Measurements from ENCODE around the gene EVC.

- TF ChIP-seq POLR2A (IDR thresholded peaks at IDR 0.05) (no peak), CTCF (IDR thresholded peaks at IDR 0.05) (no peak)
Observed at GRCh38 chr4:5852523-5853202, 141.7 kb downstream of the EVC start.
